ENCODE data around the gene SLC48A1.

SLC48A1 gene

DNA sequence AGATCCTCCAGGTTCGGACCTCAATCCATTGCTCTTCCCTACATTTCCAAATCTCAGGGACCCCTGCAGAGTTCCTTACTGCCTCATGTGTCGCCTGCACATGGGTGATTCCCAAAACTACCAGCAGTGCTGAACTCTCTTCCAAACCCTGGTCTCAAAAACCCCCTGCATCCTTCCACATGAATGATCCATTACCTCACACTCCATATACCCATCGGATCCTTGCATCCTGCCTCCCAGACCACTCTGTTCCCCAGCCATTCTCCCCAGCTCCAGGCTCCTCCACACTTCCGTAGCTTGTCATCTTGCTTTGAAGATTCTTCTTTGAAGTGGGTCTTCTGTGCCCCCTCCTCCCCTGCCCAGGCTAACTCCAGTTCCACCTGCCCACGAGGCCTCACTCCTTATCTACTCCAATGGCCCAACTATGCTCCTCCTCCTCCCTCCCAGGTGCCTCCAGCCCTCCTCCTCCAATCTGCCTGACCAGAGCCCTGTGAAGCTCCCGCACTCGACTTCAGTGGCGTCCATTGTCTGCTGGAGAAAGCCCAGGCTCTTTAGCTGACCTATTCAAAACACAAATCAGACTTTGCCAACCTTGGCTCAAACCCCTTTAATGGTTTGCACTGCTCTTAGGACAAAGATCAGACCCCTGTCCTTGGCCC is 28.1 kb upstream of the SLC48A1 start:
- no peak for DNase-seq

DNA sequence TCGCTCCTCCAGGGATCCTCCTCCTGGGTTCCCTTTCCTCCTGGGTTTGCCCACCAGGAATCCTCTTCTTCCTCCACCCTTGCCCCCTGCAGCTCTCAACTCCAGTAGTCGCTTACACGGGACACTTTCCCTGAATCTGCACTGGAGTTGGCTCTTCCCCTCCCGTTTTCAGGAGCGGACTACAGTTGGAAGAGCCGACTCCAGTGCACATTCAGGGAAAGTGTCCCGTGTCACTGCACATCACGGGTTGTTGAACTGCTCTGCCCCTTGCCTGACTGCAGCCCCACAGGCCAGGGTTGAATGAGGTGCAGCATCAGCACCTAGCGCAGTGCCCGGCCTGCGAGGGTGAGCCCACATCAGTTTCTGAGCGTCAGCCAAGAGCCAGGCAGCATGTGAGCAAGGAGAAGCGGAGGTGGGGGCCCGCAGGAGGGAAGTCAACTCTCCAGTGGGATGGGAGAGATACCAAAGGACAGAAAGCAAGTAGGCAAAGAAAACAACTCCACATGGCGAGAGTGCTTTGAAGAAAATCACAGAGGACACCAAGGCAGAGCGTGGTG is 27.5 kb upstream of the SLC48A1 start:
- no peak for DNase-seq

DNA sequence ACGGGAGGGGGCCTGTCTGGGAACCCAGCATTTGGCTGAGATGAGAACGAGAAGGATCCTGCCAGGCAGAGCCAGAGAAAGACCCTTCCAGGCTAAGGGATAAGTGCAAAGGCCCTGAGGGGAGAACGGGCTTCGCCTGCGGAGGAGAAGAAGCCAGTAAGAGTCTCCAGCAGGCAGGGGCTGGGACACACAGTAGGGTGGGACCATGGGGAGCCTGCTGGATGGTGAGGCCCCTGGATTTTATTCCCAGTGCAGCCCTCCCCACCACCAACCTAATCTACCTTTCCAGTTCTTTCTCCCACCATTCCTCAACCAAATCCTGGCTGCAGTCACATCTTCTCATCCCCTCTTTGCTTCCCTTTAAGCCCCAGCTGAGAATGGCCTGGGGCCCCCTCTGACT is 27.0 kb upstream of the SLC48A1 start:
- no peak for DNase-seq

DNA sequence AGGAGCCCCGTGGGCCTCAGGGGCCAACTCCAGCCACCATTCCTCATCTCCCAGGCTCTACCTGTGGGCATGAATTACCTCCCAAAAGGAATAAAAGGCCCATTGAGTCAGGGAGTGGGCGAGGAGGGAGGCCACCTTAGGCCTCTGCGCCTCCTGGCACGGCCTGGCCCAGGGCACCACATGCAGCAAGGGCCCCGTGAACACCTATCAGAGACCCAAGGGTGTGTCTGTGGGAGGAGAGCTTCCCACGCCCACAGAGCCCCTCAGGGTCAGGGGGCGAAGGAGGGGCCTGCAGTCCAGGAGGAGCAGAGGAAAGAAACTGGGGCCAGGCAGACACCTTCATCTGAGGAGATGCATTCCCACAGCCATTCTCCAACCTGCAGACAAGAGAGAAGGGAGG is 26.5 kb upstream of the SLC48A1 start:
- no peak for DNase-seq

DNA sequence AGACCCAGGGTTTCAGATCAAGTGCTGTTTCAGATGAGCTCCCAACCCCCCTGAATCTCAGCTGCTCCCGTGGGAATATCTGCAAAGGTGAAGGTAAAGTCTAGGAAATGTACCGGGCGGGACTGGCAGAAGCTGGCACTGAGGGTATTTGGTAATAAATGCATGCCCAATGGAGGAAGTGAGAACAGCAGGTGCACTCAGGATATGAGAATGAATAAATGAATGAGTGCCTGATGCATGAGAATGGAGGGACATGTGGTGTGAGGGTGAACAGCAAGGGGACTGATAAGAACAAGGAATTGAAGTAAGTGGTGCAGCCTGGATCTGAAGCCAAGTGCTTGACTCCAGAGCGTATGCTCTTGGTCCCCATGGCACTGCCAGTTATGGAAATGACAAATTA is 25.9 kb upstream of the SLC48A1 start:
- DNase-seq = no peak

DNA sequence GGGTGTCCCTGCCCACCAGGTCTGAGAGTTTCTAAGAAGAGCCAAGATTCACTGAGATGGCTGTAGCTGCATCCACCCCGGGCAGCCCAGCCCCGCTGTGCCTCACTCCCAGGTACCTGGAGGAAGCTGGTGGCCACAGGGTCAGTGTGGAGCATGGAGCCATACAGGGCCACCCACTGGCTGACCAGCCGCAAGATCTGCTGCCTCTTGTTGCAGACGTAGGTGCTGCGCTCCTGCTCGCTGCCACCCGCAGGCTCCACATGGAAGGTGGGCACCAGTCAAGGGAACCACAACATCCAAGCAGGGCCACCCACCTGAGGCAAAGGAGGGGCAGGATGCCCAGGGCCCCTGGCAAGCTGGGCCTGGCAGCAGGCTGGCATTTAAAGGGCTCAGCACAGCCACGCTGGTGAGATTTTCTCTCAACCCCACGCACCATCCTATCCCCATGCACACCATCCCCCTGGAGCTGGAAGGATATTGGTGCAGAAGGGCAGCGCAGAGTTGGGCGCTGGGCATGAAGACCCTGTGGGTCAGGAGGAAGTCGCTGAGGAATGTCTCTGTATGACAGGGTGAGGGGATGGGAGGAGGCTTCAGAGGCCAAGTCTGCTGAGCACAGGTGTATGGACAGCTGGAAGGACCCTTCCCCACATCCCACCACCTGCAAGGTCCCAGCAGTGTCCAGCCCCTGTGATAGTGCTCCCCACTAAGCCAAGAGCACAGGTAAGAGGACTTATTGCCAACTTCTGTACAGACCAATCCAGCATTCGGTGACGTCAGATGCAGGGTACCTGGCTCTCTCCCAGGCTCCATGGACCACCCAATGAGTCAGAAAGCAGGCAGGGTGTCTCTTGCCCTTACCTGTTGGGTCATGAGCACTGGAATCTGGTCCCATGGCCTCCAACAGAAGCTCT is 25.2 kb upstream of the SLC48A1 start:
- DNase-seq = no peak

DNA sequence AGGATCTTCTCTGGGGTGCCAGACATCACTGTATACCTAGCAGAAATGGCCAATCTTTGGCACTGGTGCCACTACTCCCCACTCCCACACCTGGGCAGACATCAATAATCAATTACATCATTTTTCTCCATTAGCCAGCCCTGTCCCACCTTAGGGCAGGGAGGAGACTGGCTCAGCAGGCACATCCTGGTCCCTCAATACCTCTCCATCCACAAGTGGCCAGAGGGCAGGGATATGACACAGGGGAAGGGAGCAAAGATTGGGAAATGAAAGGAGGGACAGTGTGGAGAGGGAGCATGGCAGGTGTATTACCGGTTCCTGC is 24.6 kb upstream of the SLC48A1 start:
- DNase-seq = no peak

DNA sequence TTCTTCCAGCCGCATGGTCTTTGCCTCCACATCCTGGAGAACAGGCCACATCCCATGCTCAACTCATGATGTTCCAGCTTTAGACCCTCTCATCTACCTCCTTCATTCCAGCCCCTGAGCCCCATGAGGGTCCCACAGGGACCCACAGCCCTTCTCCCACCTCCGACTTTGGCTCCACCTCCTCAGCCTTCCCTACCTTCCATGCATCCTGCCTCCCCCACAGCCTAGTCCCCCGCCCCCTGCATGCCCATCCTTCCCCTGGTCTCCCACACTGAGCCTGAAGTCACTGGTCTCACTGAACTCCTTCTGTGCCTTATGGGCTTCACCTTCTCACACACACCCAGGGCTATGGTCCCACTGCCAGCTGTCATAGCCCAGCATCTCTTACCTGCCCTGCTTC is 24.1 kb upstream of the SLC48A1 start:
- DNase-seq = no peak

DNA sequence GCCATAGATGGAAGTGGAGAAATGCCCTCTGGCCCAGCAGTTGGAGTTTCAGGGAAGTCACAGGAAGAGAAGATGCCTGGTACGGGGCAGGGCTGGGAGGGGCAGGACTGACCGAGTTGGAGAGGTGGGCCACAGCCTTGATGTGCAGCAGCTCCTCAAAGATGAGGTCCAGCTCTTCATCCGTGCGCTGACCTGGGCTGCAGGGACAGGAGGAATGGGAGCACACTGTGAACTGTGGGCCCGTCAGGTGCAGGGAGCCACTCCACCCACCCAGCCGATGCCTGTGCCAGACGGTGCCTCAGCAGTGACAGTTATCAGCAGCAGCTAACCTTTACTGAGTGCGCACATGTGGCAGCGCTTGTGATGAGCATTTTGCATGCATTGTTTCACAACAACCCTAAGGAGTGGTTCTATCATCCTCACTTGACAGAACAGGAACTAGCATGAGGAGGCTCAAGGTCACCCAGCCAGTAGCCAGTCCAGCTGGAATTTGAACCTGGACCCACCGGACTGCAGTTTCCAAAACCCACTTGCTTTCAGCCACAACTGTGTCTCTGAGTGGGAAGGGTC is 22.7 kb upstream of the SLC48A1 start:
- DNase-seq = no peak

DNA sequence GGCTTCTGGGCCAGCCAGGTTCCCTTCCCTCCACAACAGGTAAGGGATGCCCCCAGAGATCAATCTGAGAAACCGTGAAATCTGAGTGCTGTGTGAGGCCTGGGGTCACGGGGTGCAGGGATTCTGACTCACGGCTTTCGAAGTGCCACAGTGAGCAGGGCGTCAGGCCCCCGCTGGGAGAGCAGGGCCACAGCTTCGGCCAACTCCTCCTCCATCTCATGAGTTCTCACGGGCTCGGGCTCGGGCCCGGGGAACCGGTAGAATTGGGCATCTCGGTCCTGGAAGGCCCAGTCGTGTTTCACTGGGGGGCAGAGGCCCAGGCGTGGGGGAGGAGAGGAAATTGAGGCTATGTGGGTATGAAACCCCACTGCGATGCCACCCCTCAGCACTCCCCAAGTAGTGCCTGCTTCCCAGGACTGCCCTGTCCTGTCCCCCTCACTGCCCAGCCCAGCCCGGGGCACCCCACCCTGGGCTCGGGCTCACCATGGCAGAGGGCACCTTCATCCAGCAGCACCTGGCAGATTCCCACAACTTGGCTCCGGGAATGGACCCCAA is 22.0 kb upstream of the SLC48A1 start:
- no peak for DNase-seq

DNA sequence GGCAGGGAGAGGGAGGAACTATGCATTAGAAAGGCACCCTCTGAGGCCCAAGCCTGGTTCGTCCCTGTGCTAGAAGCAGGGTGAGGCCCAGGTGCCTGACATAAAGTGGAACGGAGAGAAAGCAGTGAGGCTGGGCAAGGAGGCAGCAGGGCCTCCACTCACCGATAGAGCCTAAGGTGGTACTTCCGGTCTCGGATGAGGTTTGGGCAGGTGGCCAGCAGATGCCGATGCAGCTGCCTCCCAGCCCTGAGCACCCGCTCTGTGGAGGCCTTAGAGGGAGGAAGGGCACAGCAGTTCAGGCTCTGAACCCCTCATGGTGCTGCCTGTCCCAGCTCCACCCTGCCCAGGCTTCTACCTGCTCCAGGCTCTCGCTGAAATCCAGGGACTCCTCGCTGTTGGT is 21.5 kb upstream of the SLC48A1 start:
- DNase-seq = no peak

DNA sequence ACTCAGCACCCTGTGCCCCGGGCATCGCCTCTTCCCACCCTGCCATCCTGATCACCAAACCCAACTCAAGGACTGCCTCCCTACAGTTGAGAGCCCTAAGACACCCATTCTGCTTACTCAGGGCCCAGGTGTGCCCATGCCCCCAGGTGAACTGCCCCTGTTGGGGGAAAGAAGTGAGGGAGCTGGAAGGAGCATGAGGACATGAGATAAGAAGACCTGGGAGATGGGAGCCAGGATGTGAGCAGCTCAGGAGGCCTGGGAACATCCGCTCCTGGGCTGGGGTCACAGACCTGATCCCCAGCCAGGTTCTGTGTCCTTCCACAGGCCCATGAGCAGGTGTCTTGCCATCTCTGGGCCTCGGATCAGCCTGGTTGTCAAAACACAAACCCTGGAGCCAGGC is 20.9 kb upstream of the SLC48A1 start:
- DNase-seq = no peak

DNA sequence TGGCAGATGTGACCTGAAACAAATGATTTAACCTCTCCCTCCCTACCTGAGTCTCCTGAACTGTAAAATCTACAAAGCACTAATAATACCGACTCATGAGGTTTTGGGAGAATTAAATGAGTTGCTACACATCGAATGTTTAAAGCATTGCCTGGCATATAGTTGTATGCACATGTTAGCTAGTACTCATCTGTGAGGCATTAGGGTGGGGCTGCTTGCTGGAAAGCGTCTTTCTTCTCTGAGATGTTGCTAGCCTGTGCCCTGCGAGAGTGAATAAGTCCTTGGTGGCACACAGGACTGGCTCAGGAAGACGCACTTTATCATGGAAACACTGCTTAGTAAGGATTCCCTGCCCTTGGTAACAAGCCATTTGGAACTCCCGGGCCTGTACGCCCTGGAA is 20.5 kb upstream of the SLC48A1 start:
- DNase-seq = no peak

DNA sequence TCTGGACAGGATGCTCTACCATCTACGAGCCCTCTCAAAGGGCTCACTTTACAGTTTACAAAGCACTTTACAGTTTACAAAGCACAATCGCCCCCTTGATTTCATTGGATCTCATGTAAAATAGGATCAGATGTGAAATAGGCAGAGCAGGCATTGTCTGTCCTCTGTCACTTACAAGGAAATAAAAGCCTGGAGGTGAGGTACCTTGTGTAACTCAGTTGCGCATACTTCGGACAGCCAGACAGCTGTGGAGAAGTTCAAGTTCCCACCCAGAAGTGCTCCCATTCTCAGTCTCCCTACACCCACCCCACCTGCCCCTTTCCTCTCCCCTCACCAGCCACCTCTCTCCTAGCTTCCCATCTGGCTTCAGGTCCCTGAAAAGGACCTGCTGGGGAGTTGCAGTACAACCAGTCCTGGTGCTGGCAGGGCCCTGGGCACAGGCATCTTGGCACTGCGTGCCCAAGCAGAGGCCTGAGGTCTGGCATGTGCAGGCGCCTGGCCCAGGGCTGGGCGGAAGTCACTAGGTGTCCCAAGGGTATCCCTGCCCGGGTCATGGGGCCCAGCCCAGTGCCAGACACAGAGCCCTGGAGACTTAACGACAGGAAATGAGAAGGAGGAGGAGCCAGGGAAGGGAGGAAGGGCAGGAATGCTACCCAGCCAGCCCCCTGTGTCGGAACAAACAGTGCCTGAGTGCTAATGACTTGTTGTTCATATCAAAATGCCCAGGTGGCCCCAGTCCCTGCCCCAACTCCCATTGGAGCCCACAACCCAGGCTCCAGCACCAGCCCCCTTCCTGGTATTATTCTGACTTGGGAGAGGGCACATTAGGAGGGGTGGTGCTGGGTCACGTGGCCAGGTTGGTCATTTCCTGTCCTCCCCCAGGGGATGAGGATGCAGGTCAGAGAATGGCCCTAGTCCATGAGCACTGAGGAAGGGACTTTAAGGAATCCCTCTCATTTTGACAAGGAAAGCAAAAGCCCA is 19.7 kb upstream of the SLC48A1 start:
- no peak for DNase-seq

DNA sequence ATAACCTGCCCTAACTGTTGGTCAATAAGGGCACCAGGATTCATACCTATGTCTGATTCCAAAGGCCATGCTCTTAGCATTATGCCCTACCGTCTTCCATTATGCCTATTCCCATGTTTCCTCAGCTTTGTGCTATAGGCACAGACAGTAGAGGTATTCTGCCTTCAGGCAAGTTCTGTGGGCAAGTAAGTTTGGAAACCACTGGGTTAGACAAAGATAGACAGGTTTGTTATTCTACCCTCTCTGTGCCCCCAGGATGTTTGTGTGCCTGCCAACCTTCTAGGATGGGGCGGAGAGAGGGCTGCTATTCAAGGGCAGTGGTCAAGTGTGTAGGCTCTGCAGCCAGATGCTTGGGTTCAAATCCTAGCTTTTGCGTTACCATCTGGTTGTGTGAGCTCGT is 18.9 kb upstream of the SLC48A1 start:
- DNase-seq = no peak

DNA sequence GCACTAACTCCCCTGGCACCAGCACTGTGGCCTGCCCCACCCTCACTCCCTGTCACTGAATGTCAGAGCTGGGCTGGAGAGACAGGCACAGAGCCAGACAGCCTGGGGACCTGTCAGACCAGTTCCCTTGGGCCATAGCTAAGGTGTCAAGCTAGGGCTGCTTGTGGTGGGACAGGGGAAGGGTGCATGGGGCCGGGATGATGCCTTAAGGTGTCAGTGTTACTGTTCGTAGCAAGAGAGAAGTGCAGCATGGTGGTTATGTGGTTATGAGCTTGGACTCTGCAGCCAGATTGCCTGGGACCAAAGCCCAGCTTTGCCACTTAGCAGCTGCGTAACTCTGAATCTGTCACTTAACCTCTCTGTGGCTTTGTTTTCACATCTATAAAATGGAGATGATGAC is 18.2 kb upstream of the SLC48A1 start:
- DNase-seq = no peak

DNA sequence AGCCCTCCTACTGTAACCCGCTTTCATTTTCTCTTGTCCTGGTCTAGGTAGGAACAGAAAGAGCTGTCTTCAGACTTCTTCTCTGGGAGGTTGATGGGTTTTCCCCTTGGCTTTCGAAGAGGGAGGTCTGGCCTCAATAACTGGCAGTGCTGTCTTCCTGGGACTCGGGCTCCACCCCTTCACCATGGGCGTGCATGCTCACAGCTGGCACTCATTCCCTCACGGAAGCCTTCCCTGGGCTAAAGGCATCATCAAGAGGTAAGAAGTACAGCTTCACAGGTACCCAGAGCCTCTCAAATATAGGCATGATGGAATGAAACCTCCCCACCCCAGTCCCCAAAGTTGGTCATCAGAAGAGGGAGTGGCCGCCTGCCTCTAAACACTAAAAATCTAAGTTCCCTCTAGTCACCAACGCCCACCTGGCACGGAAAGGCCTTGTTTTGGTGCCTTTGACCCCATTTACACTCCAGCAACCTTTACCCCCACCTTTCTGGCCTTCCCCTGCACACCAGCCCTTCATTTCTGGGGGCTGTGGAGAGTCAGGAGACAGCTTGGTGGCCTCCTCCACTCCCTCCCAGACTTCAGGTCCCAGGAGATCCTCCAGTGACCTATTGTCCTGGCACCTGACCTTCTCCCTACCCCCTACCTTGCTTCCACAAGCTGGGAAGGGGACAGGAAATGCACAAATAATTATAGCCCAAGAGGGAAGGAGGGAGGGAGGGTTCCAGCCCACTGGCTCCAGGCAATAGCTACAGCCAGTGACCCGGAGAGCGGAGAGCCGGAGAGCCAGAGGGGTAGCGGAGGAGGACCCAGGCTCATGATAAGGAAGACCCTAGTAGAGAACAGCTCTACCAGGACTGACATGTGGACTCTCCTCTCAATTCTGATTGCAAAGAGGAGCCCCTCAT is 17.1 kb upstream of the SLC48A1 start:
- peak; percentile 53 to 56 for DNase-seq

DNA sequence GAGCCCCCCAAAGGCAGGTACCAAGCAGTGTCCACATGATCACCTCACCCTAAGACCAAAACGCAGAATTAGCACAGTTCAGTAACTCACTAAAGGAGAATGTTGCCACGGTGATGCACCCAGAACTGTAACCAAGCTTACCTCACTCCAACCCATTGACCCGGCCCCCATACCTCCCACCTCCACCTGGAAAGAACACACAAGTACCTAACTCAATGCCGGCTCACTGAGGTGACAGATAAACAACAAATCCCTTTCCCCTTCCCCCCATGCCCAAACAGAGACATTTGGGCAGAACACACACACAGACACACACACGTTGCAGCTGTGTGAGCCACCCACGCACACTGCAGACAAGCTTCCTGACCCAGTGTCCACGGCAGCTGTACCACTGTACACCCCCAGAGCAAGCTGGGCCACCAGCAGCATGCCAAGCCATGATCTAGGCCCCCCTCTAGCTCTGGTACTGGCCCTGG is 15.6 kb upstream of the SLC48A1 start:
- no peak for DNase-seq

DNA sequence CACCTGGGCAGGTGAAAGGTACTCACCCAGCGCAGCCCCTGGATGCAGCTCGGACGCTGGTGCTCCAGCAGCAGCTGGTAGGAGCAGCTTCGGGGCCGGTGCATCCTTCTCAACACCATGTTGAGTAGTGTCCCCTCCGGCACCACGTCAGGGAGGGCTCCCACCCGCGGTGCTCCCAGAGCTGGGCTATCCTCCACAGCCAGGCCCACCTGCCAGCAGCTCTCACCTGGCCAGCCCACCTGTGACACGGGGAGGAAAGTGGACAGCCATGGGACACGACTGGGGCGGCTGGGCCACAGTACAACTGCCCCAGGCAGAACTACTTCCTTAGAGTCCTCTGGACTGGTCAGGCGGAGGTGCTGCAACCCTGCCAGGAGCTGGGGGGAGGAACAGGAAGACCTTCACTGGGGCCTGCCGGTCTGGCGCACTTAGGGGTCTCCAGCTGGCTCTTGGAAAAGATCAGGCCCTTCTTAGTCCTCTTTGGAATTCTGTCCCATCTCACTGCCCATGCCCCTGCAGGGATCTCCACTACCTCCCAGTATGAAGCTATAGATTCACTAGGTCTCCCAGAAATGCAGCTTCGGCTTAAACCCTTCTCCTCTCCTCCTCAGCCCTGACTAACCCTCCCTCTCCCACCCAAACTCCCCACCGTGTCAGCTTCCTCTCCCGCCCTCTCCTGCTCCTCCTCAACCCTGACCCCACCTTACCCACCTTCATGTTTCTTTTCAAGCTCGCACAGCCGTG is 15.0 kb upstream of the SLC48A1 start:
- DNase-seq = no peak

DNA sequence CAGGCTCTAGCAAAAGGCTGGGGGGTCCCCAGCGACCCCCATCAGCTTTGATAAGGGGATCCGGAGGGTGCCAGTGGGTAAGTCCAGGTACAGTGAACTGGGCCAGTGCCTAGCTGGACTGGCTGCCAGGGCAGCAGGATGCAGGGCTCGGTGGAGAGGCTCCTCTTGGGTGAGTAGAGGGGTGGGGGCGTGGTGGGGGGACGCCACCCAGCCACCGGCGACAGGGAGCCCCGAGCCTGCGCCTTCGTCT is 14.5 kb upstream of the SLC48A1 start:
- DNase-seq = no peak

Measured in activated T-cell treated with anti-CD3 and anti-CD28 coated beads, Interleukin-2, amount 50 U/mL, for 48 hours (primary cell).